Liver (tissue), 9 donors: Measurements from ENCODE around the gene RELT. TPM values are rescaled to one million over a fixed set of nuclear protein-coding genes. Genes with fewer than 3 reads are reported as not detected.

Experiments
- DNase-seq: peaks from one replicate; pipeline ENCODE4 v3.0.0-alpha.2; 2017; ENCODE audit warnings: low spot score
- H3K27ac ChIP-seq, 2 donors: one replicate each; pipeline ENCODE4 v1.7.0; 2013; ENCODE audit warnings: inconsistent platforms in 2 of 2, low read length in 2 of 2, control low read depth in 1 of 2, low read depth in 1 of 2, mild to moderate bottlenecking in 1 of 2
- H3K27me3 ChIP-seq, 4 donors: one replicate each; pipeline versions ENCODE4 v1.6.1 to v1.7.0; 2013; ENCODE audit warnings: low read length in 3 of 4, inconsistent platforms in 1 of 4, mild to moderate bottlenecking in 1 of 4, moderate library complexity in 1 of 4; ENCODE audit not compliant: control insufficient read depth in 4 of 4, insufficient read depth in 4 of 4
- H3K36me3 ChIP-seq, 4 donors: one replicate each; pipeline versions ENCODE4 v1.6.1 to v1.7.0; 2013; ENCODE audit warnings: low read length in 3 of 4, mild to moderate bottlenecking in 3 of 4, low read depth in 1 of 4, moderate library complexity in 1 of 4; ENCODE audit not compliant: control insufficient read depth in 4 of 4, insufficient read depth in 3 of 4
- H3K4me1 ChIP-seq, 4 donors: one replicate each; pipeline versions ENCODE4 v1.6.1 to v1.7.0; 2013; ENCODE audit warnings: low read length in 3 of 4, mild to moderate bottlenecking in 3 of 4, moderate library complexity in 1 of 4; ENCODE audit not compliant: control insufficient read depth in 4 of 4, insufficient read depth in 4 of 4
- H3K4me3 ChIP-seq, 3 donors: one replicate each; pipeline versions ENCODE4 v1.6.1 to v1.7.0; 2013; ENCODE audit warnings: low read length in 3 of 3, control low read depth in 1 of 3, low read depth in 1 of 3, mild to moderate bottlenecking in 1 of 3
- H3K9ac ChIP-seq, 2 donors: one replicate each; pipeline ENCODE4 v1.7.0; 2013; ENCODE audit warnings: low read length in 2 of 2, mild to moderate bottlenecking in 2 of 2, moderate library complexity in 2 of 2, control low read depth in 1 of 2, low read depth in 1 of 2
- H3K9me3 ChIP-seq, 4 donors: one replicate each; pipeline versions ENCODE4 v1.6.1 to v1.7.0; 2013; ENCODE audit warnings: low read length in 3 of 4; ENCODE audit not compliant: control insufficient read depth in 4 of 4
- EGR1 ChIP-seq, 2 donors: IDR thresholded peaks; 2 replicates each; pipeline ENCODE4 v1.6.1; 2016 to 2018; ENCODE audit warnings: antibody characterized with exemption in 2 of 2, low read depth in 2 of 2
- FOXA1 ChIP-seq: IDR thresholded peaks from 2 replicates; pipeline ENCODE4 v1.6.1; 2016; ENCODE audit warnings: antibody characterized with exemption
- FOXA2 ChIP-seq: IDR thresholded peaks from 2 replicates; pipeline ENCODE4 v1.6.1; 2016; ENCODE audit warnings: antibody characterized with exemption
- GABPA ChIP-seq, 2 donors: IDR thresholded peaks in 1 of 2; conservative IDR thresholded peaks in 1 of 2; 2 replicates each; pipeline ENCODE4 v1.6.1; 2016; ENCODE audit warnings: antibody characterized with exemption in 2 of 2, mild to moderate bottlenecking in 1 of 2, moderate library complexity in 1 of 2
- HNF4A ChIP-seq, 2 donors: conservative IDR thresholded peaks; 2 replicates each; pipeline ENCODE4 v1.6.1; 2016; ENCODE audit warnings: antibody characterized with exemption in 2 of 2, mild to moderate bottlenecking in 2 of 2
- HNF4G ChIP-seq: IDR thresholded peaks from 2 replicates; pipeline ENCODE4 v1.6.1; 2016; ENCODE audit warnings: antibody characterized with exemption
- JUND ChIP-seq, 2 donors: IDR thresholded peaks; 2 replicates each; pipeline ENCODE4 v1.6.1; 2016; ENCODE audit warnings: antibody characterized with exemption in 2 of 2
- NR2F2 ChIP-seq: IDR thresholded peaks from 2 replicates; pipeline ENCODE4 v1.6.1; 2016; ENCODE audit warnings: antibody characterized with exemption
- RXRA ChIP-seq, 2 donors: IDR thresholded peaks; 2 replicates each; pipeline ENCODE4 v1.6.1; 2017 to 2018; ENCODE audit warnings: antibody characterized with exemption in 2 of 2, mild to moderate bottlenecking in 1 of 2
- SP1 ChIP-seq: IDR thresholded peaks from 2 replicates; pipeline ENCODE4 v1.6.1; 2018; ENCODE audit warnings: antibody characterized with exemption, mild to moderate bottlenecking
- TAF1 ChIP-seq: conservative IDR thresholded peaks from 2 replicates; pipeline ENCODE4 v1.6.1; 2016; ENCODE audit warnings: antibody characterized with exemption, mild to moderate bottlenecking
- YY1 ChIP-seq: IDR thresholded peaks from 2 replicates; pipeline ENCODE4 v1.6.1; 2016; ENCODE audit warnings: antibody characterized with exemption, mild to moderate bottlenecking
- WGBS: extraction: QIAGEN DNeasy Blood & Tissue Kit; methylation state at CpG from one replicate; pipeline ENCODE4 v1.1.7; 2013; 5-methylcytosine and 5-hydroxymethylcytosine counted together
- polyA plus RNA-seq, 2 donors: library from polyadenylated mRNA; stranded (reverse) in 1 of 2; unstranded in 1 of 2; fragments of 200-250 nt in 1 of 2; fragments of >200 nt in 1 of 2; fragmentation: Nextera tagmentation in 1 of 2; extraction: Ambion mirVana in 1 of 2; gene quantifications; one replicate each; pipeline versions ENCODE4 v1.2.1 to v1.2.3, GENCODE V29; 2013 to 2015
- total RNA-seq, 2 donors: library from RNA; depleted of rRNA; stranded (reverse); fragments of >200 nt; gene quantifications; one replicate each; pipeline ENCODE4 v1.2.3, GENCODE V29; 2014
- TF ChIP-seq, protein P1 (sequence below): IDR thresholded peaks from 2 replicates; pipeline ENCODE4 v1.6.1; 2016; ENCODE audit warnings: antibody characterized with exemption
- TF ChIP-seq, protein P2 (sequence below): IDR thresholded peaks from 2 replicates; pipeline ENCODE4 v1.6.1; 2016; ENCODE audit warnings: antibody characterized with exemption, mild to moderate bottlenecking
- TF ChIP-seq, protein P3 (sequence below): IDR thresholded peaks from 2 replicates; pipeline ENCODE4 v1.6.1; 2016; ENCODE audit warnings: antibody characterized with exemption
- TF ChIP-seq, protein P4 (sequence below): fragments of 150-350 bp; IDR thresholded peaks from 2 replicates; pipeline ENCODE4 v1.5.1; 2017; ENCODE audit warnings: improper control_type of control experiment, low read depth, low read length; ENCODE audit not compliant: missing input control
- donor health status: healthy.
- donor health status: healthy.
- donor health status: healthy.
- donor health status: healthy.
- donor health status: healthy.

Gene RELT
- total and polyA plus RNA-seq, 4 donors: 0.21 to 8.0 (median 2.3) TPM

DNA sequence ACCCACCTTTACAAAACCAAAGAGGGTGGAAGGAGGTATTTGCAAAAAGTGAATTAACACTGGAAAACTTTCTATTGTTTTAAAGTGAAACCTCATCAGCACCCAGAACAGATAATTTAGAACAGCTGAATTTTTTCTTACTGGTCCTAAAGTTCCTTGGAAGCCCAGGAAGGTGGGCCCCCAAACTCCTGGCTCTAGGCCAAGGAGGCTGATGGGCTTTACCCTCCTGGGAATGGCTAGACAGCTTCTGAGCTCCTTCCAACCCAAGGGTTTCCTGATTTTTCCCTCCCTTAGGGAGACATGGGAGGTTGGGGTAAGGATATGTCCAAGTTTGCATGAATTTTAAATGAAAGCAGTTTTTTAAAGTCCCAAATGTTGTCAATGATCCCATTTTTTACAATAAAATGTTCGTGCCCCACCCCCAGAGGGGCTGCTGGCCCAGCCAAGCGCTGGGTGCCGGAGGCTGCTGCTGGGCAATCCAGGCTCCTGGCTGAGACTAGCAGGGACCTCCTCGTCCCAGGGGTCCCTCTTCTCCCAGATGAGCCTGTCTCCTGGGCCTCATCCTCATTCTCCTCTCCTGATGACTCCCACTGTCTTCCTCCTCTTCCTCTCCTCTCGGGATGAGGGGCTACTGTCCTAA is 28.4 kb downstream of the RELT start:
- TF ChIP-seq JUND (IDR thresholded peaks at IDR 0.05): no peak
- TF ChIP-seq, protein P1, sequence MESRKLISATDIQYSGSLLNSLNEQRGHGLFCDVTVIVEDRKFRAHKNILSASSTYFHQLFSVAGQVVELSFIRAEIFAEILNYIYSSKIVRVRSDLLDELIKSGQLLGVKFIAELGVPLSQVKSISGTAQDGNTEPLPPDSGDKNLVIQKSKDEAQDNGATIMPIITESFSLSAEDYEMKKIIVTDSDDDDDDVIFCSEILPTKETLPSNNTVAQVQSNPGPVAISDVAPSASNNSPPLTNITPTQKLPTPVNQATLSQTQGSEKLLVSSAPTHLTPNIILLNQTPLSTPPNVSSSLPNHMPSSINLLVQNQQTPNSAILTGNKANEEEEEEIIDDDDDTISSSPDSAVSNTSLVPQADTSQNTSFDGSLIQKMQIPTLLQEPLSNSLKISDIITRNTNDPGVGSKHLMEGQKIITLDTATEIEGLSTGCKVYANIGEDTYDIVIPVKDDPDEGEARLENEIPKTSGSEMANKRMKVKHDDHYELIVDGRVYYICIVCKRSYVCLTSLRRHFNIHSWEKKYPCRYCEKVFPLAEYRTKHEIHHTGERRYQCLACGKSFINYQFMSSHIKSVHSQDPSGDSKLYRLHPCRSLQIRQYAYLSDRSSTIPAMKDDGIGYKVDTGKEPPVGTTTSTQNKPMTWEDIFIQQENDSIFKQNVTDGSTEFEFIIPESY: no peak
- no peak for TF ChIP-seq FOXA2
- no peak for TF ChIP-seq HNF4G
- TF ChIP-seq NR2F2: no peak
- no peak for TF ChIP-seq EGR1 (IDR thresholded peaks at IDR 0.05; ENCODE audit: low read depth in 2 of 2)
- TF ChIP-seq, protein P2, sequence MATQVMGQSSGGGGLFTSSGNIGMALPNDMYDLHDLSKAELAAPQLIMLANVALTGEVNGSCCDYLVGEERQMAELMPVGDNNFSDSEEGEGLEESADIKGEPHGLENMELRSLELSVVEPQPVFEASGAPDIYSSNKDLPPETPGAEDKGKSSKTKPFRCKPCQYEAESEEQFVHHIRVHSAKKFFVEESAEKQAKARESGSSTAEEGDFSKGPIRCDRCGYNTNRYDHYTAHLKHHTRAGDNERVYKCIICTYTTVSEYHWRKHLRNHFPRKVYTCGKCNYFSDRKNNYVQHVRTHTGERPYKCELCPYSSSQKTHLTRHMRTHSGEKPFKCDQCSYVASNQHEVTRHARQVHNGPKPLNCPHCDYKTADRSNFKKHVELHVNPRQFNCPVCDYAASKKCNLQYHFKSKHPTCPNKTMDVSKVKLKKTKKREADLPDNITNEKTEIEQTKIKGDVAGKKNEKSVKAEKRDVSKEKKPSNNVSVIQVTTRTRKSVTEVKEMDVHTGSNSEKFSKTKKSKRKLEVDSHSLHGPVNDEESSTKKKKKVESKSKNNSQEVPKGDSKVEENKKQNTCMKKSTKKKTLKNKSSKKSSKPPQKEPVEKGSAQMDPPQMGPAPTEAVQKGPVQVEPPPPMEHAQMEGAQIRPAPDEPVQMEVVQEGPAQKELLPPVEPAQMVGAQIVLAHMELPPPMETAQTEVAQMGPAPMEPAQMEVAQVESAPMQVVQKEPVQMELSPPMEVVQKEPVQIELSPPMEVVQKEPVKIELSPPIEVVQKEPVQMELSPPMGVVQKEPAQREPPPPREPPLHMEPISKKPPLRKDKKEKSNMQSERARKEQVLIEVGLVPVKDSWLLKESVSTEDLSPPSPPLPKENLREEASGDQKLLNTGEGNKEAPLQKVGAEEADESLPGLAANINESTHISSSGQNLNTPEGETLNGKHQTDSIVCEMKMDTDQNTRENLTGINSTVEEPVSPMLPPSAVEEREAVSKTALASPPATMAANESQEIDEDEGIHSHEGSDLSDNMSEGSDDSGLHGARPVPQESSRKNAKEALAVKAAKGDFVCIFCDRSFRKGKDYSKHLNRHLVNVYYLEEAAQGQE: no peak
- no peak for TF ChIP-seq SP1
- no peak for TF ChIP-seq GABPA (IDR thresholded peaks at IDR 0.05 in 1 of 2, conservative IDR thresholded peaks at IDR 0.05 in 1 of 2)
- no peak for TF ChIP-seq HNF4A (conservative IDR thresholded peaks at IDR 0.05)
- TF ChIP-seq FOXA1: no peak
- Histone ChIP-seq H3K9ac (no peak overlapping the region), H3K27ac (no peak overlapping the region), H3K36me3 (peaks cover 0 to 28% (median 11%) of the 10 kb centered on the region in 4 donors), H3K27me3 (no peaks in the 10 kb centered on the region), H3K4me3 (no peak overlapping the region), H3K4me1 (no peaks in the 10 kb centered on the region), H3K9me3 (no peaks in the 10 kb centered on the region)
- DNase-seq: no peak
- WGBS: 92% methylated on average over 5 of the region's 5 CpGs

DNA sequence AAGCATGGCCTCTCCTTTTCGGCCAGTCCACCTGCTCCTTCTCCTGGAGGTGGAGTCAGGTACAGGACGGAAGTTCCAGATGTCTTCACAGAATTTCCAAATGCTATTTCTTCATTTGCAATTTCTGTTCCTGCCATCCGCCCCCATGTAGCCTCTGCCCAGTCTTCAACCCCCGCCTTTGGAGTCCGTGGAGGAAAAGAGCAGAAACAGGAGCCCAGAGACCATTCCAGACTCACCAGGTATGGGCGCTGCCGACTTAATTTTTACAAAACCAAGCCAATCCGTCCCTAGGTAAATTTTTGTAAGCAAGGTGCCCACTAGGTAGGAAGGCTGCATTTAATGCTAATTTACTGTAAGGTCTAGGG is 28.9 kb downstream of the RELT start:
- H3K36me3 ChIP-seq: peaks cover 0 to 28% (median 11%) of the 10 kb centered on the region in 4 donors
- H3K4me1 ChIP-seq: no peaks in the 10 kb centered on the region
- 95% methylated on average over 8 of the region's 8 CpGs for WGBS
- H3K9ac ChIP-seq: no peak overlapping the region
- H3K9me3 ChIP-seq: no peaks in the 10 kb centered on the region
- no peak overlapping the region for H3K4me3 ChIP-seq
- DNase-seq: no peak
- no peak for TF ChIP-seq EGR1 (IDR thresholded peaks at IDR 0.05; ENCODE audit: low read depth in 2 of 2)
- TF ChIP-seq, protein P3, sequence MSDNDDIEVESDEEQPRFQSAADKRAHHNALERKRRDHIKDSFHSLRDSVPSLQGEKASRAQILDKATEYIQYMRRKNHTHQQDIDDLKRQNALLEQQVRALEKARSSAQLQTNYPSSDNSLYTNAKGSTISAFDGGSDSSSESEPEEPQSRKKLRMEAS: no peak
- TF ChIP-seq TAF1: no peak
- no peak overlapping the region for H3K27ac ChIP-seq
- no peaks in the 10 kb centered on the region for H3K27me3 ChIP-seq

DNA sequence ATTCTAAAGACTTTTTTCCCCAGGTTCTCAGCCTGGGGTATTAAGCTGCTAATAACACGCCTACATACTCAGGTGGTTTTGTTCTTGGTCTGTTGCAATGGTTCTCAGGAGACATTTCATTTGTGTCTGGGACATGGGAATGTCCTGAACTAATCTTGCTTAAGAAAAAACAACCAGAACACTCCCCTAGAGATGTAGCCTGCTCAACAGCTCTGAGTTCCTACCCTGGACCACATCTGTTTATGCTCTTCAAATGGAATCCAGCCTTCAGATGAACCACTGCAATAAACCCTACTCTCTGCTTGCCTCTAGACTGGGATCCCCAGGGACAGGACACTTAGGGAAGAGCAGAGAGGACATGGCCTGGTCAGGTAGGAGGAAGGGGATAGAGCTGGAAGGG is 29.9 kb downstream of the RELT start:
- Histone ChIP-seq H3K9ac (no peak overlapping the region), H3K27ac (no peak overlapping the region), H3K4me3 (no peak overlapping the region), H3K36me3 (peaks cover 0 to 28% (median 13%) of the 10 kb centered on the region in 4 donors), H3K9me3 (no peaks in the 10 kb centered on the region), H3K27me3 (no peaks in the 10 kb centered on the region), H3K4me1 (no peaks in the 10 kb centered on the region)
- DNase-seq: no peak
- WGBS: 98% methylated on average over 1 of the region's 1 CpG
- TF ChIP-seq FOXA2: no peak
- TF ChIP-seq RXRA (IDR thresholded peaks at IDR 0.05): no peak
- no peak for TF ChIP-seq HNF4A (conservative IDR thresholded peaks at IDR 0.05)
- TF ChIP-seq FOXA1: no peak
- TF ChIP-seq, protein P4, sequence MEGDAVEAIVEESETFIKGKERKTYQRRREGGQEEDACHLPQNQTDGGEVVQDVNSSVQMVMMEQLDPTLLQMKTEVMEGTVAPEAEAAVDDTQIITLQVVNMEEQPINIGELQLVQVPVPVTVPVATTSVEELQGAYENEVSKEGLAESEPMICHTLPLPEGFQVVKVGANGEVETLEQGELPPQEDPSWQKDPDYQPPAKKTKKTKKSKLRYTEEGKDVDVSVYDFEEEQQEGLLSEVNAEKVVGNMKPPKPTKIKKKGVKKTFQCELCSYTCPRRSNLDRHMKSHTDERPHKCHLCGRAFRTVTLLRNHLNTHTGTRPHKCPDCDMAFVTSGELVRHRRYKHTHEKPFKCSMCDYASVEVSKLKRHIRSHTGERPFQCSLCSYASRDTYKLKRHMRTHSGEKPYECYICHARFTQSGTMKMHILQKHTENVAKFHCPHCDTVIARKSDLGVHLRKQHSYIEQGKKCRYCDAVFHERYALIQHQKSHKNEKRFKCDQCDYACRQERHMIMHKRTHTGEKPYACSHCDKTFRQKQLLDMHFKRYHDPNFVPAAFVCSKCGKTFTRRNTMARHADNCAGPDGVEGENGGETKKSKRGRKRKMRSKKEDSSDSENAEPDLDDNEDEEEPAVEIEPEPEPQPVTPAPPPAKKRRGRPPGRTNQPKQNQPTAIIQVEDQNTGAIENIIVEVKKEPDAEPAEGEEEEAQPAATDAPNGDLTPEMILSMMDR: no peak
- no peak for TF ChIP-seq EGR1 (IDR thresholded peaks at IDR 0.05; ENCODE audit: low read depth in 2 of 2)
- TF ChIP-seq TAF1: no peak
- TF ChIP-seq, protein P3: no peak
- TF ChIP-seq HNF4G: no peak
- no peak for TF ChIP-seq SP1
- TF ChIP-seq YY1: no peak
- no peak for TF ChIP-seq JUND (IDR thresholded peaks at IDR 0.05)
